ENCODE results near the gene GRPEL1.

The GRPEL1 gene

GRCh38 chr4:7021355-7021754 is 46.5 kb downstream of the GRPEL1 start:
- no peak for DNase-seq

GRCh38 chr4:7020856-7021255 is 47.0 kb downstream of the GRPEL1 start:
- DNase-seq, result no peak

GRCh38 chr4:7020290-7020689 is 47.6 kb downstream of the GRPEL1 start:
- no peak for DNase-seq

GRCh38 chr4:7019367-7019766 is 48.5 kb downstream of the GRPEL1 start:
- DNase-seq, result no peak

- no peak for DNase-seq
Measured at GRCh38 chr4:7018281-7018680, 49.6 kb downstream of the GRPEL1 start.

- no peak for DNase-seq
Measured at GRCh38 chr4:7017446-7018048, 50.3 kb downstream of the GRPEL1 start.

GRCh38 chr4:7016512-7016911 is 51.4 kb downstream of the GRPEL1 start:
- no peak for DNase-seq

GRCh38 chr4:7016086-7016485 is 51.8 kb downstream of the GRPEL1 start:
- no peak for DNase-seq

GRCh38 chr4:7015383-7016035 is 52.4 kb downstream of the GRPEL1 start:
- DNase-seq, result no peak

- no peak for DNase-seq
Measured at GRCh38 chr4:7014815-7015214, 53.0 kb downstream of the GRPEL1 start.

- DNase-seq, result no peak
Measured at GRCh38 chr4:7013175-7013574, 54.7 kb downstream of the GRPEL1 start.

GRCh38 chr4:7009564-7009963 is 58.3 kb downstream of the GRPEL1 start:
- DNase-seq, result no peak
